Activated gamma-delta T cell (primary cell): ENCODE results near the gene F12.

ENCODE experiments used
- DNase-seq: peaks from one replicate; lab custom pipeline; 2025; lab: John Stamatoyannopoulos, UW

The F12 gene

DNA sequence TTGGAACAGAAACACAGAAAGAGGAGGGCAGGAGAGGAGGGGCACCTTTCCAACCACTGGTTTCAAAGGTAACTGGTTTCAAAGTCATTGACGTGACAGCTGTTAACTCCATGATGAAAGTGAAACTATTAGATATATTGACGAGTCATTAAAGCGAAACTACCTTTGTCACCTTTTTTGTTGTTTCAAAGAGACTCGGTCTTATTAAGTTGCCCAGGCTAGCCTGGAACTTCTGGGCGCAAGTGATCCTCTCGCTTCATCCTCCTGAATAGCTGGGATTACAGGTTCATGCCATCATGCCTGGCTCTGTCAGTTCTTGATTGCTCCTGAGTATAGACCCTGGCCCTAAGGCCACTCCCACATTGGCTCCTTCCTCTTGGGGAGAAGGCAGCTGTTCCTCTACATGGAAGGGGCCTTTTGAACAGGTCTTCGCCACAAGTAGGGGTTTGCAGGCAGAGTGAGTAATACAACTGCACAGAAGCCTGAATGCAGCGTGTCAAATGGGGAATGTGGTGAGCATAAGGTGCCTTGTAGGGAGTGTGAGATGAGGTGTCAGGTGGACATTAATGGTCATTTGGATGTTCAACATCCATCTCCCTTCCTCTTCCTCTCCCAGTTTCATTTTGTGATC is 3.4 kb upstream of the F12 start:
- no peak for DNase-seq

DNA sequence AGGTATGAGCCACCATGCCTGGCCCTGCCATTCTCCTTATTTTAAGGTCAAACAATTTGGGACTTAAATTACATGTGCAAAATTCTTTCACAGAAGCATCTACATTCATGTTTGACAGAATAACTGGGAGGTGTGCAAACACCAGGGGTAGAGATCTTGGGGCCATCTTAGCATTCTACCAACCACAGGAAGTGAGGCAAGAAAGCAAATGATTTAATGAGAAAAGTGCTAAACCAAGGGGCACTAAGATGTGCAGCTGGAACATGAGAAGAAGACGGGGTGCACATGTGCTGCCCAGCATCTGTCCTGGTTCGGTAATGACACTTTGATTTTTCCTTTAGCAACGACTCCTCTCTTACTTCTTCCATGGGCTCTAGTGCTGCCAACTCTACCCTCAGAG is 1.2 kb upstream of the F12 start:
- no peak for DNase-seq

DNA sequence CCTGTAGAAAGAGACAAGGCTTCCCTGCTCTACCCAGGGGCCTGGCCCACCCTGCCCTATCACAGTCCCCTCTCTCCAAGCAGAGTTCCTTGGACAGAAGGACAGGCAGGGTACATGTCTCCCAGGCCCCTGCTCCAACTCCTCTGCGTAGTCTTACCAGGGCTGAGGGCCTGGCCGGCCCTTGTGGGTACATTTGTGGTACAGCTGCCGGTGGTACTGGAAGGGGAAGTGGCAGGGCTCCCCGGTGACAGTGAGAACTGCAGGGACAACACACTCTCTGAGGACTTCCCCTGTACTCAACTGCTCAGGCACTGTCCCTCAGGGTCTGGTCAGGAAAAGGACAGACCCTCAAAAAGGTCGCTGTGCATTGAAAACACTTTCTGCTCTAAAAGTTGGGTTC is 3.6 kb downstream of the F12 start:
- no peak for DNase-seq

DNA sequence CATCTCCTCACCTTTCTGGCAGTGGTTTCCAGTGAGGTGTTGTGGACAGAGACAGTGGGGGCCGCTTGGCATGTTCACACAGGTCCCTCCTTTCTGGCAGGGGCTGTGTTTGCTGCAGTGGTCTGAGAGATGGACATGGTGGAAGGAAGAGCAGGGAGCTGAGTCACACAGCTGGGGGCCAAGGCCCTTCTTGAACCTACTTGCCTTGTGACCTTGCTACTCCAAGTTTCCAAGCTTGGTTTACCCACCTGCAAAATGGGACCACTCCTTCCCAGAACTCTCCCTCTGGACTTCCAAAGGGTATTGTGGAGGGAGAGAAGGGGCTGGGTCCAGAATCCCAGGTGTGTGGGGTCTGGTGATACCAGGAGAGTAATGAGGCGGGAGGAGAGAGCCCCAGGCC is 4.1 kb downstream of the F12 start:
- no peak for DNase-seq

DNA sequence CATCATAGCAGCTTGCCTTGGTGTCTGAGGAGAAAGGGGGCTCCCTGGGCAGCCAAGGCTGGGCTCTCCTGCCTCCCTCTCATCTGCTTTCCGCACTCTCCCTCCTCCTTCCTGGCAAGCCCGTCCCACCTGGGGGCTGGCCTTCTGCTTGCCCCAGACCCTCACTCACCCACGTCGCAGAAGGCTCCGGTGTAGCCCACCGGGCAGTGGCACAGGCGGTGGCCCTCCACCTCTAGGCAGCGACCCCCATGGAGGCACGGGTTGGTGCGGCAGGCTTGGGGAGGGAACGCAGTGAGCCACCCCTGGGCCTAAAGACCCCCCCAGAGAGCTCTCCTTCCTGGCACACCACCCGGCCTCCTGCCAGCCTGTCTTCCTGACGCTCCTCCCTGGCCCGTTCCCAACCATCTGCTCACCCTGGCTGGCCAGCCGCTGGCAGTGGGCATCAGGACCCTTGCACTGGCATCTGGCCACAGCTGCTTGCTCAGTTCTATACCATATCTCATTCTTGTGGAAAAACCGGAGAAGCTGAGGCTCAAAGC is 4.7 kb downstream of the F12 start:
- DNase-seq = no peak

DNA sequence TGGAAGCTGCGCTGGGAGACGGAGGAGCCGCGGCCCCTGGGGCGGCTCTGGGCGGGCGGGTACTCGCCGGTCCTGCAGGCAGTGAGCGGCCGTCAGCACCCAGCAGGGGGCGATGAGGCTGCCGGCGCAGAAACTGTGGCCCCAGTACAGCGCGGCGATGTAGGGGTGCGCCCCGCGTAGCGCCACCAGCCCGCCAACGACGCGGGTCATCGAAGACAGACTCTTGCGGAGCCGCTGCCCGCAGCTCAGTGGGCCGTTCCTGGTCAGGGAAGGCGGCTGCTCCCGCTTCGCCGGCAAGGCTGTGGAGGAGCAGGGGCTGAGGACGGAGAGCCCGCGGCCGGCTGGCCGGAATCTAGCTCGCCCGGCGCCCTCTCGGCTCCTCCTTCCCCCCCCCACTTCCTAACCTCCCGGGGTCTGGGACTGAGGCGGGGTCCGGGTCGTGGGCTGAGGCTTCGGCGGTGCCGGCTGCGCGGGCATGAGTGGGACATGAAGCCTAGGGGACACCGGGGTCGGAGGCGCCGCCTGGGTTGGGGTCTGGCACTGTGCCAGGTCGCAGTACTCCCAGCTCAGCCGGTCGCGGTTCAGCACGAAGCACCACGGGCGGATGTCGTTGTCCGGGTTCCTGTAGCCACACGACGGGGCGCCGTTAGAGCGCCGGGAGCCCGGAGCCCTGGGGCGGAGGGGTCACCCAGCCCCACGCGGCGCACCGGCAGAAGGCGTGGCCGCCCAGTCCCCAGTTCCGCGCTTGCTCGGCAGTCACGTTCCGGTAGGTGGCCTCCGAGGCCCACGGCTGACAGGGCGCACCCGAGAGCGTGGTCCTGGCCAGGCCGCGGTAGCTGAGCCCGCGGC is 5.3 kb downstream of the F12 start:
- peak; percentile 70 for DNase-seq

DNA sequence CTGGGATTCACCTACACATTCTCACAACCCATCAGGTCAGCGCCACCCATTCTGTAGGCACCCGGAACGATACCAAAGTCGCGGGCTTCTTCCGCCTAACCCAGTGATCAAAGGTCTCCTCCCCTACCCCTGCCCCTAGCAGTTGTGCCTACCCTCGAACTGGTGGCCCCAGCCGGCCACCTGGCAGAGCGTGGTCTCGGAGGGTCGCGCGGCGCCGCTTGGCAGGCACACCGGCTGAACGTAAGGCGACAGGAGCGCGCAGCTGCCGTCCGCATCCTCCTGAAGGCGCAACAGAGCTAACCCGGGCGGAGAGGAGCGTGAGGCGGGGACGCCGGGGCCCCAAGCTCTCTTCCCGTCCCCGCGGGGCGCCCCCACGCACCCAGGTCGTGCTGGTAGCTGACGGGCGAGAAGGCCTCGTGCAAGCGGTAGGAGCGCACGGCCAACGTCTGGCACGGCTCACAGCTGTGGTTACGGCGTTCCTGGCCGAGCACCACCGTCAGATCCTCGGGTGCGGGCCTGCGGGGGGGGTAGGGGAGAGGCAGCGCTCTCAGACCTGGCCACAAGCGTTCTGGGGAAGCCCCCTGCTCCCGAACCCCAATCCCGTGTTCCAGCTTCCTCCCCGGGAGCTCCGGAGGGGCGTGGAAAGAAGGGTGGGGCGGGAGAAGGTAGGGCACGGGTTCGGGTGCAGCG is 6.1 kb downstream of the F12 start:
- DNase-seq = peak; percentile 71

DNA sequence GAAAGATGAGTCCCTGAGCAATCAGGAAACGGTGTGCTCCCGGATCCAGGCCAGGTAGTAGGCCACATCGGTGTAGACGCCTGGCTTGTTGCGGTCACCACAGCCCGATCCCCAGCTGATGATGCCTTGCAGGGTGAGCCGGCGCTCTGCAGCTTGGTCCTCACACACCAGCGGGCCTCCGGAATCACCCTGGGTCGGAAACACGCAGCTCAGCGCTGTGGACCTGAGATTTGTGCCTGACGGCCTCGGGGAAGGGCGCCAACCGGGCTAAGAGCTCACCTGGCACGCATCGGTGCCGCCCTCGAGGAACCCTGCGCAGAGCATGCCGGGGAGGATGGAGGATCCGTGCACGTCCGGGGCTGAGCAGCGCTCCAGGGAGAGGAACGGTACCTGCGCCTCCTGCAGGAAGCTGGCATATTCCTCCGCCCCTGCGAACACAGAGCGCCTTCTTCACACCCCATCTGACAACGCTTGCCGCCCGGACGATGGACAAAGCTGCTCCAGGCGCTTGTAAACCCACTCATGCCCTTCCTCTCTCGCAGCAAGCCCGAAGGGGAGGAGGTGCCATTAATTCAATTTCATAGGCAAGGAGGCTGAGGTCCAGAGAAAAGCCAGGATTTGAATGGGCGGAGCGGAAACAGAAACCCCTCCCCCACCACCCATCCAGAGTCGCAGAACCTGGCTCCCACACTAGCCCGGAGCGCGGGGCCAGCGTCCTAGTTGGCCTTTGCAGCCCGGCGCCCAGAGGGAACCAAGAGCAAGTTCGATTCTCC is 6.9 kb downstream of the F12 start:
- no peak for DNase-seq

DNA sequence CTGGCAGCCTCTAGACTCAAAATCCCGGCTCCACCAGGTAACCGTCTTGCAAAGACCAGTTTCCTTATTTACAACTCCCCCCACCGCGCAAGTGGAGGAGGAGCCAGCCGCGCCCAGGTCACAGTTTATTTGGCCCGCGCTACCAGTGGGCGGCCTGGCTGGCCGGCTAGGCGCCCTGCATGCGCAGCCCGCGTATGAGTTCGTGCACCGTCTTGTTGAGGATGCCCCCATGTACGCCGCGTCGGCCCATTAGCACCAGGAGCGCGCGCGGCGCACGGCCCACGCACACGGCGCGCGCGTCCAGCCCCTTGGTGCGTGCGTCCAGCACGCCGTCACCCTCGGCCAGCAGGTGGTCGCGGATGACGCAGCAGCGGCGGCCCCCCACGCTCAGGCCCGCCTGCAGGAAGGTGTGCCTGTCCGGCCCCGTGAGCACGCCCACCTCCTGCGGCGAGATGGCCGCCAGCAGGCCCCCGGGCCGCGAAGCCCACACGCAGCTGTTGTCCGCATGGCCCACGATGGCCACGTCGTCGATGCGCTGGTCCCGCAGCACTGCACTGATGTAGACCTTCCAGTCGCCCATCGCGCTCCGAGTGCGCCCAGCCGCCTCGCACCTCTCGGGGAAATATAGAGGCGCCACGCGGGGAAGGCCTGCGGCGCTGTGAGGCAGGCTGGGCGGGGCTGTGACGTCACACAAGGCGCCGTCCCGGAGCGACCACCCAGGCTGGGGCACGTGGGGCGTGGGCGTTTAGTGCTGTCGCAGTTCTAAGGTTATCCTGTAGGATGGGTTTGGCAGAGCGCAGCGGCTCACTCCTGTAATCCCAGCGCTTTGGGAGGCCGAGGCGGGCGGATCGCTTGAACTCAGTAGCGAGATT is 9.1 kb downstream of the F12 start, which contains the start of gene PFN3:
TSS of gene PFN3 (minus strand) at position 665 of the 872 bp plus-strand sequence. CDS start at position 580, 85 bp downstream.
- no peak for DNase-seq

DNA sequence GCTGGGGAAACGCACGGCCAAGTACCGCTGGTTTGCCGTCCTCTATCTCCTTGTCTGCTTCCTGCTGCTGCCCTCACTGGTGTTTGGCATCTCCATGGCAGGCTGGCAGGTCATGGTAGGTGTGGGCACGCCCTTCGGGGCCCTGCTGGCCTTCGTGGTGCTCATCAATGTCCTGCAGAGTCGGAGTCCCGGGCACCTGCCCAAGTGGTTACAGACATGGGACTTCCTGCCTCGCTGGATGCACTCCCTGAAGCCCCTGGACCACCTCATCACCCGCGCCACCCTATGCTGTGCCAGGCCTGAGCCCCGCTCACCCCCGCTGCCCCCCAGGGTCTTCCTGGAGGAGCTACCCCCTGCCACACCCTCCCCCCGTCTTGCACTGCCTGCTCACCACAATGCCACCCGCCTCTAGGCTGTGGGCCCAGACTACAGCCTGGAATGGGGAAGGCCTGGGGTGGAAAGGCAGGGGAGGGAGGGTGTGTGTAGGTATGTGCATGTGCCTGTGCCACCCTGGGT is 11.4 kb downstream of the F12 start:
- DNase-seq = no peak

DNA sequence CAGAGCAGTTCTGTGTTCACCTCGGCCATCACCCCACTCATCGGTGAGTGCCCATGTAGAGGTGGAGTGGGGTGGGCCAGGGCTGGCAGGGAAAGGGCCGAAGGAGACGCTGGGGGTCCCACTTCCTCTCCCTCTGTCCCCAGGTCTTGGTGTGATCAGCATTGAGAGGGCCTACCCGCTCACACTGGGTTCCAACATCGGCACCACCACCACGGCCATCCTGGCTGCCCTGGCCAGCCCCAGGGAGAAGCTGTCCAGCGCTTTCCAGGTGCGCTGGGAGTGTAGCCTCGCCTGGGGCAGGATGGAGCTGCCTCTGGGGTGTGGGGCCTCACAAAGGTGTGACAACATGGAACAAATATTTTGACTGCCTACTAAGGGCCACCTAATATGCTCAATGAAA is 12.6 kb downstream of the F12 start:
- DNase-seq = no peak

DNA sequence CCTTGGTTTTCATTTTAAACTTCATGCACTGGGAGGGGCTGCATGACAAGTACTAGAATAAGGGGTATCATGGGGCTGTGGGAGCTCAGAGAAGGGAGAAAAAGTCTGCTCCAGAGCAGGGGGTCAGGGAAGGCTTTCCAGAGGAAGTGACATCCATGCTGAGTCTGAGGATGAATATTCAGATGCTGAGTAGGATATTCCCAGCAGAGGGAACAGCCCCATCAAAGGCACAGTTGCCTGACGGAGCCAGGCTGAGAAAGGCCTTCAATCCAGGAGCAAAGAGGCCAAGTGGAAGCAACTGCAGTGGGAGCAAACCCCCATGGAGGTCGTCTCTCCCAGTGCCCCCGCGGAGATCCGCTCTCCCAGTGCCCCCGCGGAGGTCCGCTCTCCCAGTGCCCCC is 13.3 kb downstream of the F12 start:
- no peak for DNase-seq

DNA sequence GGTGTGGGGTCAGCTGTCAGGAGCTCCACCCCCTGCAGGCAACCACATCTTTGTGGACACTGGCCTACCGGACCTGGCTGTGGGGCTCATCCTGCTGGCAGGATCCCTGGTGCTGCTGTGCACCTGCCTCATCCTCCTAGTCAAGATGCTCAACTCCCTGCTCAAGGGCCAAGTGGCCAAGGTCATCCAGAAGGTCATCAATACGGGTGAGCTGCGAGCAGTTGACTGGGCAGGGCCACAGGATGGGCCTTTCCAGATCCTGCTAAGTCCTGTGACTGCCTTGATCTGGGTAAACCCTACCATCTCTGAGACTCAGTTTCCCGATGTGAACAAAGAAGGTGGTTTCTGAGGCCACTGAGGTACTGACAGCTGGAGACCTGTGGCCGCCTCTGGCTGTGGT is 15.4 kb downstream of the F12 start:
- DNase-seq = no peak

DNA sequence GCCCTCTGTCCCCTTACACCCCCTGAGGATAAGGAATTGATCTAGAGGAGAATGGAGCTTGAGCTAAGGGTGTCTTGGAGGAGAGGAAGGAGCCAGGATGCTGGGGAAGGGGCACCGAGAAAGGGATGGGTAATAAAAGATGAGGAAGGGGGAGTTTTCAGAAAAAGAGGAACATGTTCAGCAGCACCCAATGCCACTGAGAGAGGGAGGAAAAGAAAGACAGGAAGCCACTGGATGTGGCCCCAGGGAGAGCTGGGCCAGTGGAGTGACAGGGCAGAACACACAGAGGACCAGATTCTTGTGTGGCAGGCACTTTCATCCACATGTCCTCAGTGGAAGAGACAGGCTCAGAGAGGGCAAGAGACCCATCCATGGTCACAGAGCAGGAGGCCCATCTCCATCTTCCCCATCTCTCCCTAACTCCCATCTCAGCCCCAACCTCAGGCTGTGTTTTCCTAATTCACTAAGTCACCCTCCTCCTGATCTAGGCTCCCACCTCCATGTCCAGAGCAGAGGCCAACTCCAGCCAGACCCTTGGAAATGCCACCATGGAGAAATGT is 16.1 kb downstream of the F12 start:
- DNase-seq = no peak

DNA sequence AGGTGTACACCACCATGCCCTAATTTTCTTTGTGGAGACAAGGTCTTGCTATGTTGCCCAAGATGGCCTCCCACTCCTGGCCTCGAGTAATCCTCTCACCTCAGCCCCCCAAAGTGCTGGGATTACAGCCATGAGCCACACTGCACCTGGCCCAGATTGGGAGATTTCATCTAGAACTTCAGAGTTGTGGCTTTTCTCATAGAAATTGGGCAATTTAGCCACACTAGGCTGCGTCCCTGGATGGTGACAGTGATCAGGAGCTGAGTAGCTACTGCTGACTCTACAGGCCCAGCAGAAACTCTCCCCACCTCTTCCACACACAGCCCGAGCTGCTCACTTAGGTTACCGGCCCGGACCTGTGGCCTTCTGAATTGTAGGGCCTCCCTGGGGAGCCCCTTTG is 16.6 kb downstream of the F12 start:
- DNase-seq = no peak

DNA sequence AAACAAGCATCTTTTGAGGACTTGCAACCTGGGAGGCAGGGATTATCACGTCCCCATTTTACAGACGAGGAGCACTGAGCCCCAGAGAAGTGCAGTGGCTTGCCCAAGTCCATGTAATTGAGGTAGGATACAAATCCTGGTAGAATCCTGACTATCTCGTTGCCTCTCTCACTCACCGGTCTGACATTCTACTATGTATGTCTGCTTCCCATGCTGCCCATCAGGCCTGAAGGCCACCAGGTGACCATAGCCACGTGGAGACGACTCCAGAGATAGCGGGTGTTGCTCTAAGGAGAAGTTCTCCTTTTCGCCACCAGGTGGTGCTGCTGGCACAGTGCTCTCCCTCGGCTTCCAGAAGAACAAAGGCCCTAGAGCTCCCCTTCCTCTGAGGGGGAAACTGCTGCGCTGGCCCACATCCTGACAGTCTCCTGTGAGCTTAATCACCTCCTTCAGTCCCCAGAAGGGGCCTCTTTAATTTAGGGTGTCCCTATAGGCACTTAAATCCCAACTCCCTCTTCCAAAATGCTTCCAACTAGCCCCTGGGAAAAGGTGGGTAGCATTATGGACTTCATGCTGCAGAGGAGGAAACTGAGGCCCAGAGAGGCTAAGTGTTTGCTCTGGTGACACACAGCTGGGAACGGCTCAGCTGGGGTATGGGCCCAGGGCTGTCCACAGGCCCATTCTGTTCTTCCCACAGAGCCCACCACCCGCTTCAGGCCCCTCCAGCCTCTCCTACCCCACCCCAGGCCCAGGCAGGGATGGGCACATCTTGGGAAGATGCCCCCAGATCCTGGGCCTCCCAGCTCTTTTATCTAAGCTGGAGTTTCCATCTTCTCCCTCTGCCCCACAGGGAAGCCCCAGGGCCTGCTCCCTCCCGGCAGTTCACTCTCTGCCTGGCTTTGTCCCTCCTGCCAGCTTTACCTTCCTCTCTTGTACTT is 18.7 kb downstream of the F12 start:
- DNase-seq = no peak

DNA sequence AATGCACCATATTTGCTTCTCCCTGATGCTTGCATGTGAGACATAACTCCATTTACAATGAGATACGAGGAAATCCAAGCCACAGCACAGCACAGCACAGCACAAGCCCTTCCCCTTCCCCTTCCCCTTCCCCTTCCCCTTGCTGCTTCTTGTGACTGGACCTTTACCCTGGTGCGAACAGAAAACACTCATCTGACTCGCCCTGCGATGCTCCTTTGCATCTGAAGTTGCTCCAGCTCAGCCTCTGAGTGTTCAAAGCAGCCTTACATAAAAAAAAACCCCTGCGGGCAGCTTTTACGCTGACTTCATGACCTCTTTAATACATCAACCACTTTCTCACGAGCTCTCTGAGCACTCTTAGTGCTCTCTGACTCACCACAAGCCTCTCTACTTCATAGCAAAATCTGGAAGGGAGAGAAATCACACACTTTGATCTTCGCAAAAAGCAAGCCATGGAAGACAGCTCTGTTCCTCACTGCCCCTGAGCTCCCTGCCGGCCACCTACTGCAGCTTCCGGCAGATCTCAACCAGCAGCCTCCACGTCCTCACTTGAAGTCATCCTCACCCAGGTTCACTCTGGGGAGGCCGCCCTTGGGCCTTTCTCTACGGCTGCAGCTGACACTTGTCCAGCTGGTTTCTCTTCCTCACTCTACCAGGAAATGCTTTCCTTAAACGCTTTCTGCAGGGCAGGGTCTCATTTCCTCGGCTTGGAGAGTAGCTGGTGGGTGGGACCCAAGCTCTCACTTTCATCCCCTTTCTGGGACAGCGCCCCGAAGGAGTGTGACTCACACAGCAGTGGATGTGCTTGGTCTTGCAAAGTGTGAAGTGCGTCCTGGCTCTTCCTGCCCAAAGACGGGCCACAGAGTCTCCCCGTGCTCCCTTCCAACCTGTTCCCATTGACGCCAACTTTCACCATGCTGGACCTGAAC is 19.9 kb downstream of the F12 start:
- no peak for DNase-seq

DNA sequence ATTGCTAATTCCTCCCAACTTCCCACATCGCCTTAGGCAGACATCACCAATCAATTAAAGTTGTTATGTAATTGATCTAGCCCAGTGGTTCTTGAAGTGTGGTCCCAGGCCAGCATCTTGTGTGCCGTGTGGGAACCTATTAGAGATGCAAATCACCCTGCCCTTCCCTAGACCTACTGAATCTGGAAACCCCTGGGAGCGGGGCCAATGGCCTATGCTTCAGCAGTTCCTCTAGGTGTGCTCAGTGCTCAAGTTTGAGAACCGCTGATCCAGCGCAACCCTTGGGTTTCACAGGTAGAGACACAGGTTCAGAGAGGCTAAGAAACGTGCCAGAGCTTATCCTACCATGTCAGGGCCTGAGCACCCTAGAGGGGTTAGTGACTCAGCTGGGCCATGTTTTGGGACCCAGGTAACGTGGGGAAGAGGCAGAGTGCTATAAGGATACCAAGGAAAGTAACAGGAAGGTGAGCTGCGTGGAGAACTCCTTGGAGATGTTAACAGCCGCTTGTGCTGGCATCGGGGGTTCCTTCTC is 20.8 kb downstream of the F12 start:
- no peak for DNase-seq
